ENCODE results near the gene ACTL6B. TPM values are rescaled to one million over a fixed set of nuclear protein-coding genes. Genes with fewer than 3 reads are reported as not detected.

The ACTL6B gene
- total RNA-seq, 1 experiment from 2014 or later = not detected

DNA sequence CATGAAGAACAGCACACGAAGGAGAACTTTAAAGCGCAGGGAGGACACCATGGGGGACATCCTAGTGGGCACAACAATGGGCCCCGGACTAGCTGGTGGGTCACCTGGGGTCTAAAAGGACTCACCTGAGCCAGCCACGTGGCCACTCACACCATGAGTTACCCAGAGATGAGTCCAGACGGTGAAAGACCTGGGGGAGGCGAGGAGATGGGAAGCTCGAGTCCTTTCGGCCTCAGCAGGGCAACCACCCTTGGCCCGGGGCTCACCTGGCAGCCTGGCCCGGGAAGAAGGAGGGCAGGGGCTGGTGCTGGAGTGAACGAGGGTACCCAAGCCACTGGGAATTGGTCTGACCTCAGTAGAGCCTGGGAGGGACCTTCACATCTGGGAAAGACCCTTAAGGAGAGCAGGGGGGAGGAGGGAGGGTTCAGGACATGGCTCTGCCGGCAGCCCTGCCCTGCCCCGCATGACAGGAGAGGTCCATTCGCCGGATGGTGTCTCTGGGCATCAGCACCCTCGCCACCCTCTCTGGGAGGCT lies 32.1 kb upstream of the ACTL6B start:
- ChIA-PET CTCF (no interaction called here), POLR2A (no interaction called here)
- Histone ChIP-seq H3K27me3 (replicated peaks; ENCODE audit: control insufficient read depth, insufficient read depth, low read length) (no peaks in the 10 kb centered on the region), H3K4me3 (ENCODE audit: low read depth, low read length) (no peak overlapping the region), H3K9me3 (no peaks in the 10 kb centered on the region), H3K4me1 (peaks cover 12% of the 10 kb centered on the region), H3K36me3 (ENCODE audit: control insufficient read depth, insufficient read depth, low read length) (peaks cover 5% of the 10 kb centered on the region)
- no peaks in the 10 kb centered on the region for H3K27me3 Mint-ChIP-seq (ENCODE audit: insufficient read depth, unreplicated experiment)
- peaks cover 18% of the 10 kb centered on the region for H3K4me1 Mint-ChIP-seq (ENCODE audit: low read depth, unreplicated experiment)
- BruUV-seq (replicated peaks) = no TSS peak
- peaks cover 65% of the 10 kb centered on the region for H3K36me3 Mint-ChIP-seq (ENCODE audit: insufficient read depth, unreplicated experiment)
- H3K27ac Mint-ChIP-seq (ENCODE audit: unreplicated experiment) = no peak overlapping the region
- intact Hi-C loops (cut with micrococcal nuclease; ENCODE audit: unreplicated experiment) = no loop called here
- no peaks in the 10 kb centered on the region for H3K9me3 Mint-ChIP-seq (ENCODE audit: unreplicated experiment)
- DNase-seq = no peak
- TF ChIP-seq, protein P1, sequence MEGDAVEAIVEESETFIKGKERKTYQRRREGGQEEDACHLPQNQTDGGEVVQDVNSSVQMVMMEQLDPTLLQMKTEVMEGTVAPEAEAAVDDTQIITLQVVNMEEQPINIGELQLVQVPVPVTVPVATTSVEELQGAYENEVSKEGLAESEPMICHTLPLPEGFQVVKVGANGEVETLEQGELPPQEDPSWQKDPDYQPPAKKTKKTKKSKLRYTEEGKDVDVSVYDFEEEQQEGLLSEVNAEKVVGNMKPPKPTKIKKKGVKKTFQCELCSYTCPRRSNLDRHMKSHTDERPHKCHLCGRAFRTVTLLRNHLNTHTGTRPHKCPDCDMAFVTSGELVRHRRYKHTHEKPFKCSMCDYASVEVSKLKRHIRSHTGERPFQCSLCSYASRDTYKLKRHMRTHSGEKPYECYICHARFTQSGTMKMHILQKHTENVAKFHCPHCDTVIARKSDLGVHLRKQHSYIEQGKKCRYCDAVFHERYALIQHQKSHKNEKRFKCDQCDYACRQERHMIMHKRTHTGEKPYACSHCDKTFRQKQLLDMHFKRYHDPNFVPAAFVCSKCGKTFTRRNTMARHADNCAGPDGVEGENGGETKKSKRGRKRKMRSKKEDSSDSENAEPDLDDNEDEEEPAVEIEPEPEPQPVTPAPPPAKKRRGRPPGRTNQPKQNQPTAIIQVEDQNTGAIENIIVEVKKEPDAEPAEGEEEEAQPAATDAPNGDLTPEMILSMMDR (IDR thresholded peaks at IDR 0.05; ENCODE audit: insufficient read depth in 1 of 2, low read depth in 1 of 2, low read length in 1 of 2, severe bottlenecking in 1 of 2, unreplicated experiment in 1 of 2) = no peak
- no peak overlapping the region for H3K4me3 Mint-ChIP-seq (ENCODE audit: unreplicated experiment)

DNA sequence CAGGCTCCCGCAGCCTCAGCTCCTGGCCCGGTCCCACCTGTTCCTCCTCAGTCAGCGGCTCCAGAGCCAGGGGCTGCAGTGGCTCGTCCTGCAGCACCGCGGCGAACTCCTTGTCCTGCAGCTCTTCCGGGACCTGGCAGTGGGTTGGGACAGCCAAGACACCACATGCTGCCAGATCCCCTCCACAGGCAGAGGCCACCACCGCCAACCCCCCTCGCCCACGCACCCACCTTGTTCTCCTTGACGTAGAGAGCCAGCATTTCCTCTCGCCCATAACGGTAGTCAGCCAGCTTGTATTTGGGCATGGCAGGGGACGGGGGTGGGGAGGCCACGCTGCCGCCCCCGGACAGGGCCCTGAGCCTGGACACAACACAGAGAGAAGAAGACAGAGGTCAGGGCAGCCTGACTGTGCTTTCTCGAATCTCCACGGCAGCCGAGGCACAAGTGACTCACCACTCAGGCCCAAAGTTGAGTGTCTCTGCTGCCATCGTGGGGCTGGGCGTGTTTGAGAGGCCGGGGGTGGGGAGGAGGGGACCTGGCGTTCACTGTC lies 31.6 kb upstream of the ACTL6B start:
- Histone ChIP-seq H3K4me3 (ENCODE audit: low read depth, low read length) (no peak overlapping the region), H3K36me3 (ENCODE audit: control insufficient read depth, insufficient read depth, low read length) (peaks cover 5% of the 10 kb centered on the region), H3K9me3 (no peaks in the 10 kb centered on the region), H3K4me1 (peaks cover 11% of the 10 kb centered on the region), H3K27me3 (replicated peaks; ENCODE audit: control insufficient read depth, insufficient read depth, low read length) (no peaks in the 10 kb centered on the region)
- H3K27me3 Mint-ChIP-seq (ENCODE audit: insufficient read depth, unreplicated experiment) = no peaks in the 10 kb centered on the region
- H3K9me3 Mint-ChIP-seq (ENCODE audit: unreplicated experiment) = no peaks in the 10 kb centered on the region
- no peak for DNase-seq
- no peak overlapping the region for H3K27ac Mint-ChIP-seq (ENCODE audit: unreplicated experiment)
- intact Hi-C loops (cut with micrococcal nuclease; ENCODE audit: unreplicated experiment) = no loop called here
- no peak overlapping the region for H3K4me3 Mint-ChIP-seq (ENCODE audit: unreplicated experiment)
- TF ChIP-seq, protein P1 (IDR thresholded peaks at IDR 0.05; ENCODE audit: insufficient read depth in 1 of 2, low read depth in 1 of 2, low read length in 1 of 2, severe bottlenecking in 1 of 2, unreplicated experiment in 1 of 2) = no peak
- ChIA-PET POLR2A (no interaction called here), CTCF (no interaction called here)
- peaks cover 13% of the 10 kb centered on the region for H3K4me1 Mint-ChIP-seq (ENCODE audit: low read depth, unreplicated experiment)
- peaks cover 64% of the 10 kb centered on the region for H3K36me3 Mint-ChIP-seq (ENCODE audit: insufficient read depth, unreplicated experiment)
- BruUV-seq (replicated peaks) = no TSS peak

- H3K36me3 ChIP-seq (ENCODE audit: control insufficient read depth, insufficient read depth, low read length) = peaks cover 5% of the 10 kb centered on the region
- no TSS peak for BruUV-seq (replicated peaks)
- CTCF ChIA-PET = no interaction called here
- Mint-ChIP-seq H3K4me1 (ENCODE audit: low read depth, unreplicated experiment) (peaks cover 8% of the 10 kb centered on the region), H3K4me3 (ENCODE audit: unreplicated experiment) (no peak overlapping the region), H3K9me3 (ENCODE audit: unreplicated experiment) (no peaks in the 10 kb centered on the region), H3K36me3 (ENCODE audit: insufficient read depth, unreplicated experiment) (peaks cover 66% of the 10 kb centered on the region), H3K27me3 (ENCODE audit: insufficient read depth, unreplicated experiment) (no peaks in the 10 kb centered on the region), H3K27ac (ENCODE audit: unreplicated experiment) (no peak overlapping the region)
- intact Hi-C loops (cut with micrococcal nuclease; ENCODE audit: unreplicated experiment) = no loop called here
- H3K27me3 ChIP-seq (replicated peaks; ENCODE audit: control insufficient read depth, insufficient read depth, low read length) = no peaks in the 10 kb centered on the region
- H3K9me3 ChIP-seq = no peaks in the 10 kb centered on the region
- DNase-seq = no peak
- peaks cover 6% of the 10 kb centered on the region for H3K4me1 ChIP-seq
- TF ChIP-seq, protein P1 (IDR thresholded peaks at IDR 0.05; ENCODE audit: insufficient read depth in 1 of 2, low read depth in 1 of 2, low read length in 1 of 2, severe bottlenecking in 1 of 2, unreplicated experiment in 1 of 2) = no peak
- POLR2A ChIA-PET = no interaction called here
- no peak overlapping the region for H3K4me3 ChIP-seq (ENCODE audit: low read depth, low read length)
These were observed 31.0 kb upstream of the ACTL6B start for GRCh38 chr7:100687261-100687660.

Data from Caco-2 (cell line).